ENCODE measurements around the gene NBDY.

The NBDY gene

DNA sequence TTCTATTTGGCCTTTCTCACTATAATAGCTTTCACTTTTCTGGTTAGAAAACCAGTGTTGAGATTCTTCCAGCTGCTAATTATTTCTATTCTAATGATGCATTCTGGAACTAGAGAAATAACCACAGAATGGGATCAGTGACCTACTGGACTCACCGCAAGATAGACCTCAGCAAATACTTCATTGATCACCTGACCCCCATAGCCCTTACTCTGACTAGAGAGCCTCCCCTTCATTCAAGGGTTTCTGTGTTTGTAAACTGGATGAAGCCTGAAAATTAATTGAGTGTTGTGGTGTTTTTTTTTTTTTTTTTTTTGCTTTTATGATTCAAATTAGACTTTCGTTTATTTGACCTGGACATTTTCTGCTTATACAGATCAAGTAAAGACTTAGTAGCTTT is 97.0 kb downstream of the NBDY start:
- Histone ChIP-seq H3K27me3 (ENCODE audit: control insufficient read depth in 1 of 2, insufficient read depth in 2 of 2, low read length in 2 of 2) (no peaks in the 10 kb centered on the region), H3K4me3 (ENCODE audit: low read depth in 1 of 2, low read length in 2 of 2) (no peak overlapping the region), H3K27ac (ENCODE audit: low read depth, low read length) (no peak overlapping the region), H3K9me3 (ENCODE audit: control insufficient read depth in 1 of 2, low read length in 2 of 2) (no peaks in the 10 kb centered on the region), H3K4me1 (ENCODE audit: control insufficient read depth in 1 of 2, insufficient read depth in 2 of 2, low read length in 2 of 2) (no peaks in the 10 kb centered on the region), H3K36me3 (ENCODE audit: control insufficient read depth in 1 of 2, insufficient read depth in 2 of 2, low read length in 2 of 2) (no peaks in the 10 kb centered on the region), H3K9ac (ENCODE audit: low read depth in 1 of 2, low read length in 2 of 2) (no peak overlapping the region)

DNA sequence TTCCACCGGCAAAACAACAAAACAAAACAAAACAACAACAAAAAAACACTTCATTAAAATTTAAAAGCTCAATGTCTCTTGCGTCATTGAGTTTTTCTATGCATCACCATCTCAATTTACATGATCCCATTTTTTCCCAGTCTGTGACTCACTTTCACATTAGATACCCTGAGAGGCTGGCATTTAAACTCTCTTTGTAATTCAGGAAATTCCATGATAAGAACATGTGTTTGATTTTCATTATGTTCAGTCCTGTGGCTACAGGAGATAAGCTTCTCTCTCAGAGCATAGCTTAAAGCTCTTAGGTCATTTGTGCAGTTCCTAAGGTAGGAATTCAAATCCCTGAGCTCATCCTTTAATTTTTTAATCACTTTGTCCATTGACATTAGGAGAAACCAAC is 104.6 kb downstream of the NBDY start:
- H3K27ac ChIP-seq (ENCODE audit: low read depth, low read length) = no peak overlapping the region
- H3K9ac ChIP-seq (ENCODE audit: low read depth in 1 of 2, low read length in 2 of 2) = no peak overlapping the region
- H3K4me3 ChIP-seq (ENCODE audit: low read depth in 1 of 2, low read length in 2 of 2) = no peak overlapping the region
- H3K27me3 ChIP-seq (ENCODE audit: control insufficient read depth in 1 of 2, insufficient read depth in 2 of 2, low read length in 2 of 2) = no peaks in the 10 kb centered on the region
- no peaks in the 10 kb centered on the region for H3K36me3 ChIP-seq (ENCODE audit: control insufficient read depth in 1 of 2, insufficient read depth in 2 of 2, low read length in 2 of 2)
- no peaks in the 10 kb centered on the region for H3K4me1 ChIP-seq (ENCODE audit: control insufficient read depth in 1 of 2, insufficient read depth in 2 of 2, low read length in 2 of 2)
- H3K9me3 ChIP-seq (ENCODE audit: control insufficient read depth in 1 of 2, low read length in 2 of 2) = no peaks in the 10 kb centered on the region

DNA sequence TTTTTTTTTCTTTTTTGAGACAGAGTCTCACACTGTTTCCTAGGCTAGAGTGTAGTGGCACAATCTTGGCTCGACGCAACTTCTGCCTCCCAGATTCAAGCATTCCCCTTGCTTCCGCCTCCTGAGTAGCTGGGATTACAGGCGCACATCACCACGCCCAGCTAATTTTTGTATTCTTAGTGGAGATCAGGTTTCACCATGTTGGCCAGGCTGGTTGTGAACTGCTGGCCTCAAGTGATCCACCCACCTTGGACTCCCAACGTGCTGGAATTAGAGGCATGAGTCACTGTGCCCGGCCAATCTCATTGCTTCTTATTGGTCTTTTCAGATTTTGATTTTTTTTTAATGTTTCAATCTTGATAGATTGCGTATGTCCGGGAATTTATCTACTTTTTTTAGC is 124.4 kb downstream of the NBDY start:
- H3K4me1 ChIP-seq (ENCODE audit: control insufficient read depth in 1 of 2, insufficient read depth in 2 of 2, low read length in 2 of 2) = no peaks in the 10 kb centered on the region
- H3K9me3 ChIP-seq (ENCODE audit: control insufficient read depth in 1 of 2, low read length in 2 of 2) = no peaks in the 10 kb centered on the region
- no peak overlapping the region for H3K27ac ChIP-seq (ENCODE audit: low read depth, low read length)
- no peak overlapping the region for H3K9ac ChIP-seq (ENCODE audit: low read depth in 1 of 2, low read length in 2 of 2)
- H3K27me3 ChIP-seq (ENCODE audit: control insufficient read depth in 1 of 2, insufficient read depth in 2 of 2, low read length in 2 of 2) = no peaks in the 10 kb centered on the region
- H3K4me3 ChIP-seq (ENCODE audit: low read depth in 1 of 2, low read length in 2 of 2) = no peak overlapping the region
- H3K36me3 ChIP-seq (ENCODE audit: control insufficient read depth in 1 of 2, insufficient read depth in 2 of 2, low read length in 2 of 2) = no peaks in the 10 kb centered on the region

DNA sequence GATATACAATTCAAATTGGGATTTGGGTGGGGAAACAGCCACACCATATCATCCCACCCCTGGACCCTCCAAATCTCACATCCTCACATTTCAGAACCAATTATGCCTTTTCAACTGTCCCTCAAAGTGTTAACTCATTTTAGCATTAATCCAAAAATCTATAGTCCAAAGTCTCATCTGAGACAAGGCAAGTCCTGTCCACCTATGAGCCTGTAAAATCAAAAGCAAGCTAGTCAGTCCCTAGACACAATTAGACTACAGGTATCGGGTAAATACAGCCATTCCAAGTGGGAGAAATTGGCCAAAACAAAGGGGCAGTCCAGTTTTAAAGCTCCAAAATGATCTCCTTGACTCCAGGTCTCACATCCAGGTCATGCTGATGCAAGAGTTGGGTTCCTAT is 128.0 kb downstream of the NBDY start:
- Histone ChIP-seq H3K4me1 (ENCODE audit: control insufficient read depth in 1 of 2, insufficient read depth in 2 of 2, low read length in 2 of 2) (no peaks in the 10 kb centered on the region), H3K4me3 (ENCODE audit: low read depth in 1 of 2, low read length in 2 of 2) (no peak overlapping the region), H3K27ac (ENCODE audit: low read depth, low read length) (no peak overlapping the region), H3K36me3 (ENCODE audit: control insufficient read depth in 1 of 2, insufficient read depth in 2 of 2, low read length in 2 of 2) (no peaks in the 10 kb centered on the region), H3K9ac (ENCODE audit: low read depth in 1 of 2, low read length in 2 of 2) (no peak overlapping the region), H3K9me3 (ENCODE audit: control insufficient read depth in 1 of 2, low read length in 2 of 2) (no peaks in the 10 kb centered on the region), H3K27me3 (ENCODE audit: control insufficient read depth in 1 of 2, insufficient read depth in 2 of 2, low read length in 2 of 2) (no peaks in the 10 kb centered on the region)

DNA sequence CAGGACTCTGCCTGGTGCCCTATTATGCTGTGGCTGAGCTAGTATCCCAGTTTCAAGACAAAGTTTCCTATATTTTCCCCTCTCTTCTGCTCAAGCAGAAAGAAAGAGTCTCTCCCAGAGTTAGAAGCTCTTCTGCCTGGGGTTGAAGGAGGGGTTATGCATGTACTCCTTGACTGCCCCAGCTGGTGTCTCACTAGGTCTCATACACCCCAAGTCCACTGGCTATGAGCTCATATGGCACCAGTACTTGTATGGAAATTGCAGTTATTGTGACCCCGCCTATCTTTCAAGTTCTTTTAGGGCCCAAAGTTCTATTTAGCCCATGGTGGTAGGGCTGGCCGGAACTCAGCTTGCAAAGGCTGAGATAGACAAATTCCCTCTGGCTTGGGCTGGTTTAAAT is 131.8 kb downstream of the NBDY start:
- H3K9me3 ChIP-seq (ENCODE audit: control insufficient read depth in 1 of 2, low read length in 2 of 2) = no peaks in the 10 kb centered on the region
- H3K4me1 ChIP-seq (ENCODE audit: control insufficient read depth in 1 of 2, insufficient read depth in 2 of 2, low read length in 2 of 2) = no peaks in the 10 kb centered on the region
- H3K27me3 ChIP-seq (ENCODE audit: control insufficient read depth in 1 of 2, insufficient read depth in 2 of 2, low read length in 2 of 2) = no peaks in the 10 kb centered on the region
- H3K9ac ChIP-seq (ENCODE audit: low read depth in 1 of 2, low read length in 2 of 2) = no peak overlapping the region
- H3K4me3 ChIP-seq (ENCODE audit: low read depth in 1 of 2, low read length in 2 of 2) = no peak overlapping the region
- no peaks in the 10 kb centered on the region for H3K36me3 ChIP-seq (ENCODE audit: control insufficient read depth in 1 of 2, insufficient read depth in 2 of 2, low read length in 2 of 2)
- H3K27ac ChIP-seq (ENCODE audit: low read depth, low read length) = no peak overlapping the region
